Peyer's patch (tissue), 4 donors: Measurements from ENCODE around the gene RALGPS1.

ENCODE experiments used
- POLR2A ChIP-seq, 2 donors: fragments of 450-650 bp; IDR thresholded peaks; one replicate each; pipeline ENCODE4 v1.5.1; 2017; ENCODE audit warnings: antibody characterized with exemption in 2 of 2, mild to moderate bottlenecking in 2 of 2, moderate library complexity in 2 of 2
- TF ChIP-seq, protein P1 (sequence below), 6 experiments: fragments of 450-650 bp in 4 of 6; fragments of 200-600 bp in 2 of 6; sonication (generic) in 1 of 6; IDR thresholded peaks; one replicate each; pipeline ENCODE4 v1.5.1; 2017 to 2019; ENCODE audit warnings: antibody characterized with exemption in 6 of 6, mild to moderate bottlenecking in 3 of 6, moderate library complexity in 1 of 6

DNA sequence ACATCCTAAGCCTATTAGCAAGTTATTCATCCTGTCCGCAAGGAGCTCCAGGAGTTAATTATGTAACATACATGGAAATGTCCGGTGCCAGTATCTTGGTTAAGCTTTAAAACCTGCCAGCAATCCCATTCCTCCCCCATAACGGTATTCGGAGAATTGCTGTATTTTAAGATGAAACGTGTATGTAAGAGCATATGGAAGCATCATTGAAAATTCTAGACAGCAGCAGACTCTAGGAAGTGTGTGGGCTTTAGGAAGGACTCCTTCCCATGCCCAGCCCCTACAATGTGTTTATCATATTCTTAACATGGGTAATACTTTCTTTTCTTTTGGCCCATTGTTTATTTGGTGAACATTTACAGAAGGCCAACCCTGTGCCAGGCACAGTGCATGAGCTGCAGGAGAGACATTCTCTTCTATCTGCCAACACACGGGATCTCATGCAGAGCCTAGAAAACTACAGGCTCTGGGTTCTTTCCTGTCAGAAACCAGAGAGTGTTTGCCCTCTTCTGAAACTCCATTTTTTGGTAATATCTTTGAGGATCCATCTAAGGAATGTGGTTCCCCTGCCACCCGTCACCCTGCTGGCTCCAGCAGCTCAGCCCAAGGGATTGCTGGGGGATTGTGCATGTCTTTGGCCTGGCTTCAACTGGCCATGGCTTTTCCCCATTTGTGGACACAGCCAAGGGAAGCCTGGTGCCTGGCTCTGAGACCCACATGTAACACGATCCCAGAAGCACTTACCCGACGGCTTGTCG, 192.8 kb downstream of the RALGPS1 start:
- TF ChIP-seq, protein P1, sequence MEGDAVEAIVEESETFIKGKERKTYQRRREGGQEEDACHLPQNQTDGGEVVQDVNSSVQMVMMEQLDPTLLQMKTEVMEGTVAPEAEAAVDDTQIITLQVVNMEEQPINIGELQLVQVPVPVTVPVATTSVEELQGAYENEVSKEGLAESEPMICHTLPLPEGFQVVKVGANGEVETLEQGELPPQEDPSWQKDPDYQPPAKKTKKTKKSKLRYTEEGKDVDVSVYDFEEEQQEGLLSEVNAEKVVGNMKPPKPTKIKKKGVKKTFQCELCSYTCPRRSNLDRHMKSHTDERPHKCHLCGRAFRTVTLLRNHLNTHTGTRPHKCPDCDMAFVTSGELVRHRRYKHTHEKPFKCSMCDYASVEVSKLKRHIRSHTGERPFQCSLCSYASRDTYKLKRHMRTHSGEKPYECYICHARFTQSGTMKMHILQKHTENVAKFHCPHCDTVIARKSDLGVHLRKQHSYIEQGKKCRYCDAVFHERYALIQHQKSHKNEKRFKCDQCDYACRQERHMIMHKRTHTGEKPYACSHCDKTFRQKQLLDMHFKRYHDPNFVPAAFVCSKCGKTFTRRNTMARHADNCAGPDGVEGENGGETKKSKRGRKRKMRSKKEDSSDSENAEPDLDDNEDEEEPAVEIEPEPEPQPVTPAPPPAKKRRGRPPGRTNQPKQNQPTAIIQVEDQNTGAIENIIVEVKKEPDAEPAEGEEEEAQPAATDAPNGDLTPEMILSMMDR (IDR thresholded peaks at IDR 0.05), result no peak
- TF ChIP-seq POLR2A (IDR thresholded peaks at IDR 0.05), result no peak
